Cardiac muscle cell (in vitro differentiated cells and primary cell): ENCODE measurements around the gene NBDY. TPM values are rescaled to one million over a fixed set of nuclear protein-coding genes. Genes with fewer than 3 reads are reported as not detected.

Source experiments
- DNase-seq, 2 donors: peaks; one replicate each; pipeline versions ENCODE4 v3.0.0 to v3.0.0-alpha.2; 2010 to 2017; ENCODE audit warnings: low read depth in 1 of 2, low spot score in 1 of 2
- H3K27ac ChIP-seq: fragments of 200-600 bp; sonication (generic); 2 replicates; pipeline ENCODE4 v1.5.1; 2016
- H3K27me3 ChIP-seq: fragments of 200-600 bp; sonication (generic); 2 replicates; pipeline ENCODE4 v1.6.0; 2016; ENCODE audit warnings: control low read depth
- H3K36me3 ChIP-seq: fragments of 200-600 bp; sonication (generic); 2 replicates; pipeline ENCODE4 v1.5.1; 2016; ENCODE audit warnings: control low read depth
- H3K4me1 ChIP-seq: fragments of 200-600 bp; sonication (generic); 2 replicates; pipeline ENCODE4 v1.8.1; 2017; ENCODE audit warnings: low read depth, mild to moderate bottlenecking, mixed run types
- H3K4me3 ChIP-seq: fragments of 200-600 bp; sonication (generic); 2 replicates; pipeline ENCODE4 v1.5.1; 2016; ENCODE audit warnings: mild to moderate bottlenecking
- H3K9me3 ChIP-seq: fragments of 200-600 bp; sonication (generic); 2 replicates; pipeline ENCODE4 v1.5.1; 2017; ENCODE audit warnings: low read depth, mild to moderate bottlenecking, control low read depth
- polyA plus RNA-seq: library from polyadenylated mRNA; unstranded; fragments of >200 nt; fragmentation: Nextera tagmentation; extraction: Ambion mirVana; gene quantifications from 2 replicates; pipeline ENCODE4 v1.2.1, GENCODE V29; 2016
- total RNA-seq: library from RNA; depleted of rRNA; stranded (reverse); fragments of >200 nt; gene quantifications from 2 replicates; pipeline ENCODE4 v1.2.3, GENCODE V29; 2016
- TF ChIP-seq, protein P1 (sequence below): IDR thresholded peaks from 2 replicates; pipeline ENCODE4 v1.5.1; 2012; ENCODE audit warnings: low read depth, mild to moderate bottlenecking, low read length

NBDY gene
- total and polyA plus RNA-seq, 2 experiments from 2014 or later, result 13.1 to 243 TPM

DNA sequence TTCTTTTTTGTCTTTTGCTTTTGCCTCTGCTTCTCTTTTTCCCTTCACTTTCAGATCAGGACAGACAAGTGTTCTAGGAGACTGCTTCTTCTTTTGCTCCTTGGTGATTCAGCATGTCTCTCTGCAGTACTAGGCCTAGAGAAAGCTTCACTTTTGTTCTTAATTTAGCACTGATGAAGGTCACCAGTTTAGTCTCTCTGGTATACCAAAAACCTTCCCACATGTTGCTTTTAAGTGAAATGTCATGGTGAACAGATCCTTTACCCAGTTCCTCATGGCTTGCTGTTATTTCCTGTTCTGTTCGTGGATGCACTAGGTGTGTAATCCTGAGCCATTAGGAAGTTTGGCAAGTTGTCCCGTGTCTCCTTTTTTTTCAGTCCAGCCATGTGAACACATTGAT is 53.3 kb downstream of the NBDY start:
- H3K4me3 ChIP-seq, result no peak overlapping the region
- no peak for DNase-seq

DNA sequence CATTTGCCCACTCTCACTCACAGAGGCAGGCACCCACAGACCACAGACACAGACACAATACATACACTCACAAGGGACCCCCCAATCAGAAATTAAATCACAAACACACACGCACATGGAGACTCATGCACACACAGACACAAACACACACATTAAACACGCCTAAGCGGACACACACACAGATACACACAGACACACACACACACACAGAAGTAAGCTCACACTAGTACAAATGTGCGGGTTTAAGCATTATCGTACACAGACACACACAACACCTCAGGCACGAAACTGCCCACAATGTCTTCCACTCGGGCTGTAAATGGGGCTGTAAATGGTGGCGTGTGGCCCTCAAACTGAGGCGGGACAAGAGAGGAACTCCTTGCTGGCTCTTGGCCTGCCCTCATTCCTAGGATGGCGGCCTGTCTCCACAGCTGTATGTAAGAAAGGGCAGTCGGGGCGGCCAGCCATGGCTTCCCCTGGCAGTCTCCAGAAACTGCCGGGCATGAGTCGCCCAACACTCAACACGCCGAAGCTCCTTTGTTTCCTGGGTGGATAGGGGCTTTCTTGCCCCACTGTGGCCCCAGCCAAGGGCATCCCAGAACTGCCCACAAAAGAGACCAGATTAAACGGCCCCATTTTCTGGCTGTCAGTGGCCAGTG is 53.9 kb downstream of the NBDY start:
- no peak for DNase-seq
- H3K36me3 ChIP-seq, result no peaks in the 10 kb centered on the region
- no peaks in the 10 kb centered on the region for H3K9me3 ChIP-seq
- H3K4me1 ChIP-seq, result no peaks in the 10 kb centered on the region
- no peak overlapping the region for H3K4me3 ChIP-seq
- no peak overlapping the region for H3K27ac ChIP-seq
- H3K27me3 ChIP-seq, result no peaks in the 10 kb centered on the region
- TF ChIP-seq, protein P1, sequence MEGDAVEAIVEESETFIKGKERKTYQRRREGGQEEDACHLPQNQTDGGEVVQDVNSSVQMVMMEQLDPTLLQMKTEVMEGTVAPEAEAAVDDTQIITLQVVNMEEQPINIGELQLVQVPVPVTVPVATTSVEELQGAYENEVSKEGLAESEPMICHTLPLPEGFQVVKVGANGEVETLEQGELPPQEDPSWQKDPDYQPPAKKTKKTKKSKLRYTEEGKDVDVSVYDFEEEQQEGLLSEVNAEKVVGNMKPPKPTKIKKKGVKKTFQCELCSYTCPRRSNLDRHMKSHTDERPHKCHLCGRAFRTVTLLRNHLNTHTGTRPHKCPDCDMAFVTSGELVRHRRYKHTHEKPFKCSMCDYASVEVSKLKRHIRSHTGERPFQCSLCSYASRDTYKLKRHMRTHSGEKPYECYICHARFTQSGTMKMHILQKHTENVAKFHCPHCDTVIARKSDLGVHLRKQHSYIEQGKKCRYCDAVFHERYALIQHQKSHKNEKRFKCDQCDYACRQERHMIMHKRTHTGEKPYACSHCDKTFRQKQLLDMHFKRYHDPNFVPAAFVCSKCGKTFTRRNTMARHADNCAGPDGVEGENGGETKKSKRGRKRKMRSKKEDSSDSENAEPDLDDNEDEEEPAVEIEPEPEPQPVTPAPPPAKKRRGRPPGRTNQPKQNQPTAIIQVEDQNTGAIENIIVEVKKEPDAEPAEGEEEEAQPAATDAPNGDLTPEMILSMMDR, result no peak

More for the DNA sequence above, 53.3 kb downstream of the NBDY start:
- Histone ChIP-seq H3K36me3 (no peaks in the 10 kb centered on the region), H3K4me1 (no peaks in the 10 kb centered on the region), H3K9me3 (no peaks in the 10 kb centered on the region), H3K27me3 (no peaks in the 10 kb centered on the region), H3K27ac (no peak overlapping the region)
- TF ChIP-seq, protein P1, result no peak

DNA sequence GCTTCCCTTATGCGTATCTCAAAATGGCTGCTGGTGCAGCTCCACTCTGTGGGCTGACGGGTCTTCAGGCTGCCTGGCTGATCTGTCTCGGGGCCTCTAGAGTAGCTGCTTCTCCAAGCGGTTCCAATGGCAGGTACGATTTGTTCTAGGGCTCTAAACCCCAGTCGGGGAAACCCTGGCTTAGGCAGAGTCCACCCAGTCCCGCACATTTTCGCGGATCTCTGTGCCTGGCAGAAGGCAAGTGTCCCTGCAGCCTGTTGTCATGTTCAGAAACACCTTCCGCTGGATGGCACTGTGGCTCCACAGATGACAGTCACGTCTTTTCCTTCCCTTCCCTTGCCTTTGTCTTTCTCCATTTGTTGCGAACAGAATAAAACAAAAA is 54.4 kb downstream of the NBDY start:
- Histone ChIP-seq H3K27me3 (no peaks in the 10 kb centered on the region), H3K36me3 (no peaks in the 10 kb centered on the region), H3K9me3 (no peaks in the 10 kb centered on the region), H3K4me3 (no peak overlapping the region), H3K27ac (no peak overlapping the region), H3K4me1 (no peaks in the 10 kb centered on the region)
- no peak for DNase-seq
- TF ChIP-seq, protein P1, result no peak

DNA sequence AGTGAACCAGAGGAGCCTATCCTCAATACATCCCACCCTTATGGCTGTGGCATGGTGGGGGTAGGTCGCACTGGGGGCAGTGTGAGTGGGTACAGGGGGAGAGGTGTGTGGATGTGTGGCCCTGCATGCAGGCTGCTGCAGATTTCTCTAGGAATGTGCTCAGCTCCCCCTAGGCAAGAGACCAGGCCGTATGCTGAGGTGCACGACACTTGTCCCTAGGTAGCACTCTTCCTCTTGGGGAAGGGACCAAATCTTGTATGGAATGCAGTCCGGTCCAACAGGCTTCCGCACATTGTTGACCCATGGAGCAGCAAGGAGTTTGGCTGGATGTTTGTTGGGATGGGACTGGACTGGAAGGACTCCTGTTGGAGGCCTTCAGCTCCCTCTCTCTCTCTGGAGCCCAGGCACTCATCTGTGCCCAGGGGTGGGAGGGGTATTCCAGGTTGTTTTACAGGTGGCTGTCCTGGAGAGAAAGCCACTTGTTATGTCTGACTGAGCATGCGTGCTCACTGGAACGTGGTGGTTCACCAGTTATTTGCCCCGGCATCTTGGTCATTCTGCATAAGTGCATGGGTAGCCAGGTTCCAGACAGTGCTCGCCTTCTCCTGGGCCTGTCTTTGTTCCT is 55.1 kb downstream of the NBDY start:
- DNase-seq, result no peak
- no peak overlapping the region for H3K4me3 ChIP-seq
- TF ChIP-seq, protein P1, result no peak
- no peaks in the 10 kb centered on the region for H3K27me3 ChIP-seq
- no peak overlapping the region for H3K27ac ChIP-seq
- H3K36me3 ChIP-seq, result no peaks in the 10 kb centered on the region
- H3K4me1 ChIP-seq, result no peaks in the 10 kb centered on the region
- H3K9me3 ChIP-seq, result no peaks in the 10 kb centered on the region

DNA sequence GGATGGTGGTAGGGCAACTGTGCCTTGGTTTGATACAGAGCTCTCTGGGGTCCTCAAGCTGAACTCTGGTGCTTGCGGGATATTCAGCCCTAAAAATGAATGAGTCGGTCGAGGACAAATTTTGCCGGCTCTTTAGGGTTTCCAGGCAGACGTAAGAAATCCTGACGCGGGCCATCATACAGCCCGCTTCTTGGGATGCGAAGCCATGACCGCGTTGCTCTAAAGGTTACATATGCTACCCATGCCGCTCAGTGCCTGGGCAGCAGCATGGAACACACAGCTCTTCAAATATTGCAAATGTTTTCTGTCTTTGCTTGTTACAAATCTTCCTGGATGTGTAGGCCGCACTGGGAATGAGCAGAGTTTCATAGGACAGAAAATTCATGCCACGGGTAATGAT is 55.6 kb downstream of the NBDY start:
- H3K4me1 ChIP-seq, result no peaks in the 10 kb centered on the region
- DNase-seq, result no peak
- H3K27ac ChIP-seq, result no peak overlapping the region
- TF ChIP-seq, protein P1, result no peak
- no peaks in the 10 kb centered on the region for H3K27me3 ChIP-seq
- H3K9me3 ChIP-seq, result no peaks in the 10 kb centered on the region
- H3K4me3 ChIP-seq, result no peak overlapping the region
- no peaks in the 10 kb centered on the region for H3K36me3 ChIP-seq
